AG04450 (cell line): ENCODE results near the gene PXMP2. TPM values are rescaled to one million over a fixed set of nuclear protein-coding genes. Genes with fewer than 3 reads are reported as not detected.

Experiments used
- CTCF ChIA-PET: fragments of 300-600, 350-600 bp; formaldehyde crosslinking; extraction: SDS; loops from one replicate; lab custom pipeline; 2022; ENCODE audit warnings: antibody characterized with exemption, inconsistent platforms; lab: Charles Lee
- POLR2A ChIA-PET: fragments of 350-600 bp; formaldehyde crosslinking; extraction: SDS; loops from one replicate; lab custom pipeline; 2021; ENCODE audit warnings: antibody characterized with exemption, inconsistent platforms; lab: Yijun Ruan, JAX
- DNase-seq: peaks from one replicate; pipeline ENCODE4 v3.0.0-alpha.2; 2011; ENCODE audit warnings: low read depth, low spot score
- H3K27ac ChIP-seq: one replicate; pipeline ENCODE4 v1.5.1; 2012; ENCODE audit warnings: low read depth, low read length, control low read depth
- H3K27me3 ChIP-seq: one replicate; pipeline ENCODE4 v1.6.0; 2012; ENCODE audit warnings: low read length; ENCODE audit not compliant: control insufficient read depth, insufficient read depth
- H3K4me3 ChIP-seq: 2 replicates; pipeline ENCODE4 v1.5.1; 2011; ENCODE audit warnings: mild to moderate bottlenecking, low read depth, low read length, control low read depth
- H3K9me3 ChIP-seq: 2 replicates; pipeline ENCODE4 v1.5.1; 2012; ENCODE audit warnings: low read length; ENCODE audit not compliant: control insufficient read depth, insufficient read depth
- polyA plus RNA-seq: library from polyadenylated mRNA; depleted of rRNA; stranded (reverse); fragments of >200 nt; gene quantifications from 2 replicates; pipeline ENCODE4 v1.2.3, GENCODE V29; 2011
- TF ChIP-seq, protein P1 (sequence below): IDR thresholded peaks from 2 replicates; pipeline ENCODE4 v1.5.1; 2011; ENCODE audit warnings: low read depth, low read length, control low read depth, inconsistent platforms

Gene PXMP2
- polyA plus RNA-seq, 1 experiment: 17.3 TPM

DNA sequence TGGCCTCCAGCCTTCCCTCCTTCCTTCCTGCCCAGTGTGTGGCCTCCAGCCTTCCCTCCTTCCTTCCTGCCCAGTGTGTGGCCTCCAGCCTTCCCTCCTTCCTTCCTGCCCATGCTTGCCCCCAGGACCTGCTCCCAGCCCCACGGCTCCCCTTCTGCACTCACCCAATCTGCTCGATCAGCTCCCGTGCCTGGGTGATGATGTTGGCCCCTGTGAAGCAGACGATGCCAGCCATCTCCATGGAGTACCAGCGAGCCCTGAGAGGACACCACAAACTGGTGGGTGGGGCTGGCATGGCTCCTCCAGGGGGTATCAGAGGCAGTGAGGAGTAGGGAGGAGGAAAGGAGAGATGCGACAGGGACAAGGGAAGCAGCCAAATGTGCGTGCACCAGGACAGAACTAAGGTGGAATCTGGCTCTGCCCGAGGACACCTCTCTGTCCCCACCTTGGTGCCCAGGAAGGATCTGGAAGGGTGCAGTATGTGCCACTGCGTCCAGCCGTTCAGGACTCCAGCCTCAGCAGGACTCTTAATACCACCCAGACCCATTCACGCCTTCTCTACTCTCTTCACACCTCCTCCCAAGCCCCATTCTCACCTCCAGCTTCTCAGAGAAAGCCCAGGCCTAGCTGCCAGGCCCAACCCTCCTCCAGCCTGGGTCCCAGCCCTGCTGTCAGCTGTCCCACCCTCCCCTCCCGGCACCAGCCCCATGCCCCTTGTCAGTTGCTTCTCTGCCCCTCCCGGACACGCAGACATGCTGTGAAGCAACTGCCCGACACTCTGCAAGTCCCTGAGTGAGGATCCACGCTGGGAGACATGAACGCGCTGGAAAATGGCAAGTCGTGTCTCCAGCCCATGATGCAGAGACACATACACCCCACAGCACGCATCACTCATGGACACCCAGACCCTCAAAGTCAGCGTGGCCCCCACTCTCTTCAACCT lies 22.9 kb upstream of the PXMP2 start:
- CTCF ChIA-PET: no interaction called here
- H3K27ac ChIP-seq: no peak overlapping the region
- POLR2A ChIA-PET: no interaction called here
- H3K9me3 ChIP-seq: no peaks in the 10 kb centered on the region
- H3K4me3 ChIP-seq: no peak overlapping the region
- TF ChIP-seq, protein P1, sequence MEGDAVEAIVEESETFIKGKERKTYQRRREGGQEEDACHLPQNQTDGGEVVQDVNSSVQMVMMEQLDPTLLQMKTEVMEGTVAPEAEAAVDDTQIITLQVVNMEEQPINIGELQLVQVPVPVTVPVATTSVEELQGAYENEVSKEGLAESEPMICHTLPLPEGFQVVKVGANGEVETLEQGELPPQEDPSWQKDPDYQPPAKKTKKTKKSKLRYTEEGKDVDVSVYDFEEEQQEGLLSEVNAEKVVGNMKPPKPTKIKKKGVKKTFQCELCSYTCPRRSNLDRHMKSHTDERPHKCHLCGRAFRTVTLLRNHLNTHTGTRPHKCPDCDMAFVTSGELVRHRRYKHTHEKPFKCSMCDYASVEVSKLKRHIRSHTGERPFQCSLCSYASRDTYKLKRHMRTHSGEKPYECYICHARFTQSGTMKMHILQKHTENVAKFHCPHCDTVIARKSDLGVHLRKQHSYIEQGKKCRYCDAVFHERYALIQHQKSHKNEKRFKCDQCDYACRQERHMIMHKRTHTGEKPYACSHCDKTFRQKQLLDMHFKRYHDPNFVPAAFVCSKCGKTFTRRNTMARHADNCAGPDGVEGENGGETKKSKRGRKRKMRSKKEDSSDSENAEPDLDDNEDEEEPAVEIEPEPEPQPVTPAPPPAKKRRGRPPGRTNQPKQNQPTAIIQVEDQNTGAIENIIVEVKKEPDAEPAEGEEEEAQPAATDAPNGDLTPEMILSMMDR: no peak
- no peaks in the 10 kb centered on the region for H3K27me3 ChIP-seq
- no peak for DNase-seq

DNA sequence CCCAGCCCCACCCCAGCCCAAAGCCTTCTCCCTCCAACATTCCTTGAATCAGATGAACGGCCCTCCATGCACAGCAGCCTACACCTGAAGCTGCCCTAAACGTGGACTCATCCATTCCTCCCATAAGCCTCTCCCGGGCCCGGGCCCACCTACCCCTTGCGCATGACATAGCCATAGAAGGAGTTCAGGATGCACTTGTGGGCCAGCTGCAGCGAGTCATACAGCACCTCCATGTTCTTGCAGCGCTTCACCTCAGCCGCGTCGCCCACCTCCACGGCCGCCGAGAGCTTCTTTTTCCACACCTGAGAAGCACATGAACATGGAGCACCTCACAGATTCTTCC lies 22.3 kb upstream of the PXMP2 start:
- H3K27me3 ChIP-seq: no peaks in the 10 kb centered on the region
- no peaks in the 10 kb centered on the region for H3K9me3 ChIP-seq
- TF ChIP-seq, protein P1: no peak
- ChIA-PET POLR2A (no interaction called here), CTCF (no interaction called here)
- DNase-seq: no peak
- H3K4me3 ChIP-seq: no peak overlapping the region
- no peak overlapping the region for H3K27ac ChIP-seq

DNA sequence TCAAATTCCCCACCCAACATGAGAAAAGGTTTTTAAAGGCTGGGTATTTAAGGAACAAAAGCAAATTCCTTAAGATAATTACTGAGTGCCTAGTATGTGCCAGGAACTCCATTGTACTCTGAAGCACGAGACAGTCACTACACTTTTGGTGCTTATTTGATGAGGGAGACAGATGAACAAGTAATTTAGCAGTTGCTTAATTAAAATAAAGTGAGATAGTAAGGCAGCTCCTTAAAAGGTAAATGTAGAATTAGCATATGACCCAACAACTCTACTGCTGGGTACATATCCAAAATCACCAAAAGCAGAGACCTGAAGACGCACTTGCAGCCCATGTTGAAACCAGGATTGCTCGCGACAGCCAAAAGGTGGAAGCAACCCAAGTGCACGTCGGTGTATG lies 21.6 kb upstream of the PXMP2 start:
- no peaks in the 10 kb centered on the region for H3K9me3 ChIP-seq
- no peak overlapping the region for H3K4me3 ChIP-seq
- no peak for DNase-seq
- CTCF ChIA-PET: no interaction called here
- POLR2A ChIA-PET: no interaction called here
- no peaks in the 10 kb centered on the region for H3K27me3 ChIP-seq
- TF ChIP-seq, protein P1: no peak
- no peak overlapping the region for H3K27ac ChIP-seq

DNA sequence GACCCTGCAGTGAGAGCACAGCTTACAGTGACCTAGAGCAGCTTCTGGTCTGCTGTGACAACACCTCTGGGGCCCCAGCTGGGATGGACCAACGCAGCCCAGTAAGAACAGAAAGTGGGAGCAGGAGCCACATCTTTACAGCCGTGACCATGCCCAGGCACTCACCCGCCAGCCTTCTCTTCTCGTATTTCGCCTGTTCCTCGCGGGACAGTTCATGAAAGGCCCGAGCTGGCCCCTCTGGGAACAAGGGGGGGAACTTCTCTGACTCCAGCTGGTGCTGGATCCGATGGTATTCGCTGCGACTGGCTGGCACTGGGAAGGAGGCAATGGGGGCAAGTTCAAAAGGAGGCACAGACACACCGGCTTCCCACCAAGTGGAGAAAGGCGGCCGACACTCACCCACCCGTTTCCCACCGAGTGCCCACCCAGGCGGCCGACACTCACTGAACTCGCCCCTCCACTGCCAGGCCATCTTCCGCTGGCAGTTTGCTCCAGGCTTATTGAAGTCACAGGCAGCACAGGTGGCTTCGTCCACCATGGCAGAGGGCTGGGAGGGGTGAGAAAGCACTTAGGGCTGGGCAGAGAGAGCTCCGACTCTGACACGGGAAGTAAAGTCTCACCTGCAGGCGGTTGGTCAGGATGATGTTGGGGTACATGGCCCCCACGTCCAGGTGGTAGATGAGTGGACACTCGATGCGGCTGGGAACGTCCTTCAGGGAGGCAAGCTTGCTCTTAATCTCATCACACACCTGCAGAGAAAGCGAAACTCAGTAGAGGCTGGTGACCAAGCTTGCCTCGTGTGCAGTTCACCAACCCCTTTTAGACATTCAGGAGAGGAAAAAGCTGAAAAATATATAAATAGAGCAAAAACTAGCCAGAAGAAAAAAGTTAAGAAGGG lies 18.9 kb upstream of the PXMP2 start:
- ChIA-PET CTCF (no interaction called here), POLR2A (no interaction called here)
- H3K9me3 ChIP-seq: no peaks in the 10 kb centered on the region

More for the DNA sequence above, 18.9 kb upstream of the PXMP2 start:
- TF ChIP-seq, protein P1: no peak
- no peak for DNase-seq
- no peaks in the 10 kb centered on the region for H3K27me3 ChIP-seq
- H3K27ac ChIP-seq: no peak overlapping the region
- no peak overlapping the region for H3K4me3 ChIP-seq
